ENCODE measurements around the gene ABCA8. TPM values are rescaled to one million over a fixed set of nuclear protein-coding genes. Genes with fewer than 3 reads are reported as not detected.

Gene ABCA8
- total RNA-seq, 2 experiments from 2014 or later = not detected

GRCh38 chr17:68819465-68819864 lies 135.7 kb downstream of the ABCA8 start:
- CTCF ChIA-PET = no interaction called here
- Mint-ChIP-seq H3K4me1 (ENCODE audit: low read depth) (no peaks in the 10 kb centered on the region), H3K27ac (no peak overlapping the region), H3K27me3 (peaks cover 5% of the 10 kb centered on the region), H3K9me3 (no peaks in the 10 kb centered on the region), H3K4me3 (no peak overlapping the region), H3K36me3 (ENCODE audit: low read depth) (no peaks in the 10 kb centered on the region)
- POLR2A ChIA-PET = no interaction called here
- no peak overlapping the region for H3K4me3 ChIP-seq (ENCODE audit: low read length)
- no peak for TF ChIP-seq CTCF (IDR thresholded peaks at IDR 0.05)
- DNase-seq (no peak), ATAC-seq (ENCODE audit: poor library complexity) (no peak)
- H3K27ac ChIP-seq (ENCODE audit: low read depth in 1 of 2, low read length in 2 of 2) = no peak overlapping the region
- no peaks in the 10 kb centered on the region for H3K9me3 ChIP-seq (ENCODE audit: control insufficient read depth in 1 of 2, insufficient read depth in 1 of 2, low read length in 2 of 2)
- H3K4me1 ChIP-seq (ENCODE audit: insufficient read depth, low read length) = no peaks in the 10 kb centered on the region
- H3K36me3 ChIP-seq (ENCODE audit: insufficient read depth, low read length) = no peaks in the 10 kb centered on the region
- H3K27me3 ChIP-seq (ENCODE audit: control insufficient read depth in 1 of 2, insufficient read depth in 2 of 2, low read length in 2 of 2) = no peaks in the 10 kb centered on the region
- intact Hi-C loops (cut with DNase I, micrococcal nuclease) = no loop called here

Other genes starting within 250 kb of the ABCA8 start
- under 1 TPM; 0.03 TPM for gene ABCA9, start 105.5 kb upstream of the ABCA8 start, total RNA-seq
- under 1 TPM; 0.22 to 0.25 TPM for gene ABCA6, start 186.5 kb upstream of the ABCA8 start, total RNA-seq